ENCODE measurements around the gene AUTS2.
A peak's percentile ranks its signal among the peaks of the same experiment; 100 is the strongest.

AUTS2 gene

DNA sequence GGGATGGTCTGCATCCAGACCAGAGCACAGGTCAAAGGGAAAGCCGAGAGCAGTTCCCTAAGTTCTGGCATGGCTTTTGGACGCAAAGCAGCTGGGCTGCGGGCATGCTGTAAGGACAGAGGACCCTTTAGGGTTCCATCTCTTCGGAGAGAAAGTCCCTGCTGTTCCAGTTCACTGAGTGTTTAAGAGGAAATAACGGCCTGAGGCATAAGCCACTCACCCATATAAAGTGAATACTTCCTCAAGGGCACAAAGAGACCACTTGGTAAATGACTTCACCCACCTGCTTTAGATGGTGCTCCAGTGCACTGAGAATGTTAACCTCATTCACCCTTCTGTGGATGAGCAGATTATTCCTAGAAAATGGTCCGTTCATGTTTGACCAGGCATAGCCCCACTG lies 946.9 kb downstream of the AUTS2 start:
- DNase-seq (ENCODE audit: low read depth), result no peak

DNA sequence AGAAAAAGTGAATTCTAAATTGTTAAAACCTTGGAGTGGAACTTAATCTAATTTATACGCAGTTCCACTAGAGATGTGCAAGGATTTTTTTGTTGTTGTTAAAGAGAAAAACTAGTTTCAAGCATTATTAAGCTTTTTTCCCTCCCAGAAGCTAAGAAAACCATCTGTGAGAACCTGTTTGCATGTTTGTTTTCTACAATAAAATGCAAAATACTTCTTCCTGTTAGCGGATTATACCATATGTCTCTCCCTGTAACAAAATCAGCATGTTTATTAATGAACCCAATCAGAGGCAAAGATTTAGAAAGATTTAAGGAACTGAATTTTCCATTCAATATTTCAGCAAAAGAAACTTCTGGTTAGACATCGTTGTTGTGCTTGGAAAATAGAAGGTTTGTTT lies 953.9 kb downstream of the AUTS2 start:
- DNase-seq (ENCODE audit: low read depth), result no peak

DNA sequence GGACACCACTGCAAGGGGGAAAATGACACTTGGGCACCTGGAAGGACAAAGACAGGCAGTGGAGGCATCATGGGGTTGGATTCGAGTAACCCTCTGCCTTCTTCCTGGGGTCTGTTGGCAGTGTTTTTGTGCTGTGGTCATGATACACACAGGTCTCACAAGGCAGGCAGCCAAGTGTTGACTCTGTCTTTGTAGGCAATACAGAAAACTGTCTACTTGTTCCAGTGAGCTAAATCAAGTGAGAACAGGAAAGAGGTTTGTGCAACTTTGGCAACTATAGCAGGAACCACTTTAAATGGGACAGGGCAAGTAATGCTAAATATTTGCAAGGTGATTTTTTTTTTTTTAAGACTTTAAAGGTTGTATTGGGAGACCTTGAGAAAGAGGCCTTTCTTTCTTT lies 955.1 kb downstream of the AUTS2 start:
- DNase-seq (ENCODE audit: low read depth), result no peak

DNA sequence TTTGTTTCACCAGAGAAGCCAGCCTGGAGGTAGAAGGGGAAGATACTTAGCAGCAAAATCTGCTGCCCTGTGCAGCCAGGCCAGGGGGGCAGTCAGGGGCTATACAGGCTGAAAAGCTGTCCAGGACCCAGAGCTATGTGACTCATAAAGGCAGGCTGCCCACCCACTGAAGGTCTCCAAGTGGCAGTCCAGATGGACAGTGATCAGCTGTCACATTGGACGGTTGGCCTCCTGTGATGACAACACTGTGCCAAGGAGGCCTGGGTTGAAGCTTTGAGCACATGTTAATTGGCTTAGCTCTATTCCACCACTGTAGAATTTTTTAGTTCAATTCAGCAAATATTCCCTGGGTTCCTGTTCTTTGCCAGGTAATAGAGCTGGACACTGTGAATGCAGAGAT lies 956.4 kb downstream of the AUTS2 start:
- no peak for DNase-seq (ENCODE audit: low read depth)

DNA sequence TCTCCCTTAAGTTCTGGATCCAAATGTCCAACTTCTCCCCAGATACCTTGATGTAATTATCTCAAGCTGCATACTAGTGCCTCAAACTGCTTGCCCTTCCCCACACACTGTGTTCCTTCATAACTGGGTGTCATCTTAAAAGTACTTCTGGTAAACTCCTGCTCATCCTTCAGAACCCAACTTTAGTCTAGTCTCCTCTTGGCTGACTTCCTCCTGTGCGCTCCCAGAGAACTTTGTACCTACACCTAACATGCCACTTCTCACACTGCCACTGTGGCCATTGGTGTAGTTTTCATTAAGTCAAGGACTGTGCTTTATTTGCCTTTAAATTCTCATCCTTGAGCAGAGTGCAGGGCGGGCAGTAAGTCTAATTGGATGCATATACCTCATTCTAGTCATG lies 958.5 kb downstream of the AUTS2 start:
- DNase-seq (ENCODE audit: low read depth), result no peak

DNA sequence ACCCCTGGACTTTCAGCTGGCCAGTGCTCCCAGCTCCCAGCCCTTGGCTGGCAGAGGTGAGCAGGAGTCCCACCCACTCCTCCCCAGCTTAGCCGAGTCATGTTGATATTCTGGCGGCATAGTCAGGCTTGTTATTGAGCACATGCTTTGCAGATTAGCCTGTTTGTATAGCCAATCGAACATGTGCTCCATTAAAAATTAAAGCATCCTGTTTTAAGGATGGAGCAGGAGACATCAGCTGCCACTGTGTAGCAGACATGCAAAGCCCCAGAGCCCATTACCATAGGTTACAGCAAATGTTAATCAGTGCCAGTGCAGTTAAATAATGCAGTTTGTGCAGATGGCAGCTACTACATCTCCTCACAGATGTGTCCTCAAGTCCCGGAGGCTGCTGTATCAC lies 959.1 kb downstream of the AUTS2 start:
- no peak for DNase-seq (ENCODE audit: low read depth)

DNA sequence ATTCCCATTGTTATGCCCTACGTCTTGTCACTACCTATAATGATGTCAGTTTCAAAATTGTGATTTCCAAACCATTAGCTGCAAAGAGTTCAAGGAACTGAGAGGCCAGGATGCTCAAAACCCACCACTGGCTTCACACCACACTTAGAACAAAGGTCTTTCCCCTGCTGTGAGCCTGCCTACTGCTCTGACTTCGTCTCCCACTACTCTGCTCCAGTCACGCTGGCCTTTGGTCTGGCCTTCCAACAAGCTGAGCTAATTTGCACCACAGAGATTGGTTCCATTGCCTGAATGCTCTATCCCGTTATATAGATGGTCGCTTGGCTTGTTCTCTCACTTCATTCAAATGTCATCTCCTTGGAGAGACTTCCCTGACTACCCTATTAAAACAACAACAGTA lies 961.5 kb downstream of the AUTS2 start:
- no peak for DNase-seq (ENCODE audit: low read depth)

DNA sequence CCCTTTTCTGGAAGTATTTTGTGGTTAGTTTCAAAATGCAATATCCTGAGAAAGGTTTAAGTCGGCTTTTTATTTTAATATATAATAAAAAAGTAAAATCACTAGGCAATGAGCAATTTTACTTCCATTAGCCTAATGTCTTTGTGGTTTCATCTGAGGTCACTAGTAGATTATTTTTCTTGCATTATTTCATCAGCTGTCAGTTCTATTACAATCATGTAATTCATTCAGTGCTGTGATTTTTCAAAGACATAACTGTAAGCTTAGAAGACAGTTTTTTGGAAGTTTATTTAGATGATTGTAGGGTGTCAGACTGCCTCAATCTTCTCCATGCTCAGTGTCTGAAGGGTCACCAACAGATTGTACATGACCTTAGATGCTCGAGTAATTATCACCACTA lies 965.7 kb downstream of the AUTS2 start:
- DNase-seq (ENCODE audit: low read depth), result no peak

DNA sequence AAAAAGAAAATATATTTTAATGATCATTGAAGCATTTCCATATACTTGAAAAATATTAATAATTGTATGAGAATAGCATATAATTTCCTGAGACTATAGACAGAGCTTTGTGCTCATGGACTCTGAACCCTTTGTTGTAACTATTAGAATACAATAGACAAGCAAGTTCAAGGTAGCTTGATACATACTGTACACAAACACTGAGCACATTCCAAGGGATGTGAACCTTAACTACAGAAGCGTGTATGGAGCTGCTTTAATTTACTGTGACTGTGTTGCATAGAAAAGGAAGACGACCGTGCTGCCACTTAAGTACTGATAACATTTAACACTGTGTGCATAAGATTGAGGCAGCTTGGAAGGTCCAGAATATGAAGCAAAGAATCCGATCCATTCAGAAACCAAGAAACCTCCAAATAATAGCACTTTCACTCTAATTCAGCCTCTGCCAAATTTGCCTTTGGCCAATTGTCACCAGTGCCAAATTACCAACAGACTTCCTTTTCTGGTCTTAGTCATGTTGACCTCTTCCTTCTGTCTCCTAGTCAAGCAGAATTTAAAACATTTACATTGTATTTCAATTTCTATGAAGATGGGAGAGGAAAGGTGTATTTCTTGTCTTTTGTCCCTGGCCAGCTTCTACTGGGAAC lies 967.6 kb downstream of the AUTS2 start:
- no peak for DNase-seq (ENCODE audit: low read depth)

DNA sequence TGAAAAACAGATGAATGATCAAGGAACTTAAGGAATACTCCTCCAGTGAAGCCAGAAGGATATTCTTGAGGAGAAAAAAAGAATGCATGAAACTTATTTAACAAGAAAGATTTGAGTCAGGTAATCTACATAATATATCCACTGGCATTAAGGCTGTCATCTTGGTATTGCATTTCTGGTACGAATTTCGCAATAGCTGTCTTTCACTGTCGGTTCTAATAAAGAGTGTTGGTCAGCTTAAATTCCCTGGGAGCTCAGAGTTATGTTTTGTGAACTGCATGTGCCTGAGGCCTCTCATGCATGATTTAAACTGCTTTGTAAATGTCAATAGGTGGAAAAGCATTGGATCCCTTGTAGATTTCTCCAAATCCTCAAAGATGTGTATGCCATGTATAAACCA lies 968.4 kb downstream of the AUTS2 start:
- peak; percentile 79 for DNase-seq (ENCODE audit: low read depth)

DNA sequence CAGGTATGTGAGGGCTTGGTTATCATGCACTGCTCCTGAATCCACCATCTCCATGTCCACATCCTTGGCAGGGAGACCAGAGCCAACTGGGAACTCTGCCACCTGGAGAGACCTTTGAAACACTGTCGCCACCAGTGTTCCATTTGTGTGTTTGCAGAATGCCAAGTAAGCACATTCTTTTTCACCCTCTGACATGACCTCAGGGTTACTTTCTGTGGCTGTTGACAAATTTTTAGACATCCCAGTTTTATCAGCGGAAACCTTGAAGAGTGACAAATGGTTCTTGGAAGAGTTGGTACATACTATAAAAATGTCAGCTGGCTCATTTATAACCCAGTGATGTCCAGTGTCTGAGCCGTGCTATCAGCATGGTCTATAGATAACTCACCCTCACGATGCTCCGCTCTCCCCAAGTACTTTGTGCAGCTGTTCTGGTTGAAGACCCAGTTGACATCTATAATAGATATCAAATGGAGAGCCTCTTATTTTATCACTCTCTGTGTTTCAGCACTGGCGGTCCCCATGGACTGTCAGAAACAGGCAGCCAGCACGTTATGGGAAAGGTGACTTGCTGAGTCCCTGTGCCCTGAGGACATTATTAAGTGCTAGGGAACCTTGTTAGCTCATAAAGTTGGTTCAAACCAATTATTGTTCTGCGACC lies 970.5 kb downstream of the AUTS2 start:
- peak; percentile 2 for DNase-seq (ENCODE audit: low read depth)

DNA sequence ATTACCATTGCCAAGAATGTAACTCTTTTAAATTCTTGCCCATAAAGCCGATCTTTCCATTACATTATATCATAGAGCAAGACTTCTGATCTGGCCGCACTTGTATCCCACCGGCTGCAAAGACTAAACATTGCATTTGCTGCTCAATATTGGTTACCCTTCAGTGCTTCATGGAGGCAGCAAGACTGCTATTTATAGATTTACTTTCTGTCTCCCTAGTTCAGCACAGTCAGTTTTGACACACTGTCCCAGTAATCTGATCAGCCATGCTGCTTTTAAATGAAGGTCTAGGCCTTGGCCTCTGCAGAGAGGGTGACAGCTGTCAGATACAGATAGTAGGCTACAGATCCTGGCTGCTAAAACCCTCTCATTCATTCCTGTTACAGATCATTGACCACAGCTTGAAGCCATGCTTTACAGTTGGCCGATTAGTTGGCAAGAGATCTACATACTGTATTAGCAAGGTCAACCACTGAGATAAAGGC lies 971.1 kb downstream of the AUTS2 start:
- DNase-seq (ENCODE audit: low read depth), result no peak

DNA sequence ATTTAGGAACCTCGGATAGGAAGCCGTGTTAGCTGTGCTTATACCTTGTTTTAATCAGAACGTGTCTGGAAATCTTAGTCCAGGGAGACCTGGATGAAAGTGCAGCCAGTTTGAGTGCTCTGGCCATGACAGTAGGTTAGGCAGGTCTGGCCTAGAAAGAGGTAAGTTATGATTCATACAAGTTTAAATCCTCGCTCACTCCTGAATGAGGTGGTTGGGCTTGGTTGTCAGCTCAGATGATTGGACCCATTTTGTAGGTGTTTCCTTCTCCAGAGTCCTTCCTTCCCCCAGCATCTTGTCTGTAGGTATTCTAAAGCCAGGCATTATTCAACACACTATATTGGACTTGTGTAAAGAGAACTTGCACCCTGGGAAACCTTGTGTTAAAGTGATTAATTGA lies 971.8 kb downstream of the AUTS2 start:
- no peak for DNase-seq (ENCODE audit: low read depth)

DNA sequence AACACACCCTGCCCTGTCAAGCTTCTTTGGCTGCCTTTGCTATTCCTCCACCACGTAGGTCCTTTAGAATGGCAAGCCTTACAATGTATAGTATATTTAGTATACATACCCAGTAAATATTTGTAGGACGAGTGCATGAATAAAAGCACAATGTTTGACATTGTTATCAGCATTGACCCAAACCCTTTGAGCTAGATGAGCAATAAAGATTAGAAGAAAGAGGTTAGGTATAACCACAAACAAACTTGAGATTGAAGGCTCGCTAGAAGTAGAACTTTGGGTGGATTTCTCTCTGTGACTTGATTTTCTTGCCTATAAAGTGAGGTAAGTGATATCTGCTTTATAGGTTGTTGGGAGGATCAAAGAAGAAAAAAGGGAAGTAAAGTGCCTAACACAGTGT lies 972.7 kb downstream of the AUTS2 start:
- DNase-seq (ENCODE audit: low read depth), result no peak

DNA sequence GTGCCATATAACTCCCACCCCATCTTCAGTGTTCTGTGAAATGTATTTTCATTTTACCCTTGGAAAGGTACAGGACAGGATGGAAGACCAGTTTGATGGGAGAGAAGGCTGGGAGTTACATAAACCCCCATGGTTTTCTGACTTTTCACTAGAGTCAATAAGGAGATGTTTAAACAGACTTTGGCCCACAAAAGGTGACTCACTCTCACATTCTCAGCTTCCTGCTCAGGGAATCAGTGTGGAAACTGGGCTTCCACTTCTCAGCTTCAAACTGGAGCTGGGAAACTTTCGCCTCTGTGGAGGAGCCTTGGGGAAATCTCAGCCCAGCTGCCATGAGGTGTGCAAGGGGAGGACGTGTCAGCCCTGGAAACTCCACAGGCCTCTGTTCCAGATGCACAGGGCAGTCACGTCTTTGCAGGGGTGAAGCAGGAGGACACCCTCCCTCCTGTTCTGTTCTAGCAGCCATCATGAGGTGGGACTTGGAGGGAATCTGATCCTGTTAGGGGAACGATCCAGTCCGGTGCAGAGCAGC lies 973.2 kb downstream of the AUTS2 start:
- peak; percentile 17 for DNase-seq (ENCODE audit: low read depth)

DNA sequence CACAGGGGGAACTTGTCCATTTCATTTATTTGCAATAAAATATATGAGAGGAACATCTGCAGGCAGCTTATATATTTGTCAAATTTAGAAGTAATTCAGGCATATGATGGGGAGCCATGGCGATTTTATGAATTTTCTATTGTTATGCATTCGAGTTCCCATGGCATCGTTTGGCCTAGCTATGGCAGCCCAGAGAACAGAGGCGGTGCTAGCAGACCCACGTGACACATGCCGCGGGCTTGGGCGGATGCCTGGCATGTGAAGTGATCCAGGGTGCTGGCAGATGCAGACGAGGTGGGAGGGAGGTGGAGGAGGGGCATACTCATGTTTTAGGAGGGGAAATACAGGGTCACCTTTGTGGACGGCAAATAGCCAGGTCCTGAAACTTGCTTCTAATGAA lies 973.7 kb downstream of the AUTS2 start:
- DNase-seq (ENCODE audit: low read depth), result no peak

DNA sequence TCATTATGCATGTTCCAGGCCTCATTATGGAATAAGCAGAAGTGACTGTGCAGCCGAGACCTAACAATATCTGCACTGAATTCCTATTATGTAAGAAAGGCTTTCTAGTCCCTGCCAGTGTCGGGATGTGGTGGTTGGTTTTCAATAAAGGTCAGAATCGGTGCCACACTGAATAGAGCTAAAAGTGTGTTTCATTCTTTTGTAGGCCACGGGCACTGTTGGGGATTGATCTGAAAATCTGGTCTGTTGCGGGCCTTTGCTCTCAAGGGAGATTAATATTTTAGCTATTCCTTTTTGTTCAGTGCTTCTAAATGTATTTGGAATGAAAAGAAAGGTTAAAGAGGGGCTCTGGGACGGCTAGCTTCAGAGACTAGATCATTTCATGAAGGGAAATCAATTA lies 974.3 kb downstream of the AUTS2 start:
- no peak for DNase-seq (ENCODE audit: low read depth)

DNA sequence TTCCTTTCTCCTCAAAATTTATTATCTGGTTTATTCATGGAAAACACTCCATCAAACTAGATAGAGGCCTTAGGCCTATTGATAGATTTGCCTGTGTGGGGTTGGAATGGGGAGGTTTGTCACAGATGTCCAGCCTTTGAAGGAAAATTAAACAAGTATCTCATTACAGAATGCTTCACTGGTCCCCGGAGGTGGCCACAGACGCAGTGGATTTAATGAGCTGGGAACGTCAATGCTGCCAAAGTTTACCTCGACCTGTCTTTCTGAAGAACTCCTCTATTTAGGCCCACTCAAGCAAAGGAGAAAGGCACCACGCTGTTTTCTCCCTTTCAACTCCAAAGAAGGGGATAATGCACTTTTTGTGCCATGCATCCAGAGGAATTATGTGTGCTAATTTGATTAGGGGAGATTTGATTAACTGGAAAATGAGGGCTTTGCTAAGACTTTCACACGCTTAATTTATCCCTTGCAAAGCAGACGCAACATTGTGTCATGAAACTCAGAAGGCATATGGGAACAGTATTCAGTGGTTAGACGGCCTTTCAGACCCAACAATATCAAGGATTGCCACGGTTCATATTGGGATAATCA lies 974.9 kb downstream of the AUTS2 start:
- DNase-seq (ENCODE audit: low read depth), result no peak

DNA sequence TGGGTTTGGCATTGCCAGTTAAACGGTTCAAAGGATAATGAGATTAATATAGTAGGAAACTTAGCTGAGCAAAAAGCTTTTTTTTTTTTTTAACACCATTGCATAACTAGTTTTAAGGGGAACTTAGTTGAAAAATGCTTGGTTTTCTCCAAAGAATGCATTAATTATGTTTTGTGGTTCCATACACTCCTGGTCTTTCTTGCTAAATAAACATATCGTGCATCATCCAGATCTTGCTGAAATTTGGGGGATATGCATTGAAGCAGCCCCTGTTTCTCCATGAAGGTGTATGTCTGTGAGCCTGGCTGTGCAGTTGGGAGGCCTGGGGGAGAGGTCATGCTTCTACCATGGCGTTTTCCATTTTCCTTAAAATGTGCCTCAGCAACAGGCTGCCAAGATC lies 975.4 kb downstream of the AUTS2 start:
- no peak for DNase-seq (ENCODE audit: low read depth)

DNA sequence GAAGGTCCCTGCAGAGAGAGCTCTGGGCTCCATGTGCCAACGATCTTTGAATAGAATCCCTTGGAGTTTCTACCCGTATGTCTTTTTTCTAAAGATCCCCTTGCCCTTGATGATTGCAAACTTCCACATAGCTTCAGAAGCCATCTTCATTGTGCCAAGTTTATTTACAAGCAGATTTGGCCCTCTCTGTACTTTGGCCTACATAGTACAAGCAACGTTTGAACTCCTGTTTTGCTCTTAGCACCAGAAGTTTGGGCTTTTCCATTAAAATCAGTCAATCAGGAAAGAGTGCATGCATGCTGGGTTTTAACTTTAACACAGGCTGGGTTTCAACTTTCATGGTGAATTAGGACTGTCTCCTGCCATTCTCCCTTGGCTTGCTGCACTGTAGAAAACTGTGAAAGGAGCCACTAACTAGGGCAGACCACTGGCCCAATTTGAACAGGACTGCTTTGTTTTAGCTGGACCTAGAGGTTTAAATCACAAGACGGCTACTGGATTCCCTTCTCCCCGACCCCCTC lies 976.1 kb downstream of the AUTS2 start:
- no peak for DNase-seq (ENCODE audit: low read depth)

DNA sequence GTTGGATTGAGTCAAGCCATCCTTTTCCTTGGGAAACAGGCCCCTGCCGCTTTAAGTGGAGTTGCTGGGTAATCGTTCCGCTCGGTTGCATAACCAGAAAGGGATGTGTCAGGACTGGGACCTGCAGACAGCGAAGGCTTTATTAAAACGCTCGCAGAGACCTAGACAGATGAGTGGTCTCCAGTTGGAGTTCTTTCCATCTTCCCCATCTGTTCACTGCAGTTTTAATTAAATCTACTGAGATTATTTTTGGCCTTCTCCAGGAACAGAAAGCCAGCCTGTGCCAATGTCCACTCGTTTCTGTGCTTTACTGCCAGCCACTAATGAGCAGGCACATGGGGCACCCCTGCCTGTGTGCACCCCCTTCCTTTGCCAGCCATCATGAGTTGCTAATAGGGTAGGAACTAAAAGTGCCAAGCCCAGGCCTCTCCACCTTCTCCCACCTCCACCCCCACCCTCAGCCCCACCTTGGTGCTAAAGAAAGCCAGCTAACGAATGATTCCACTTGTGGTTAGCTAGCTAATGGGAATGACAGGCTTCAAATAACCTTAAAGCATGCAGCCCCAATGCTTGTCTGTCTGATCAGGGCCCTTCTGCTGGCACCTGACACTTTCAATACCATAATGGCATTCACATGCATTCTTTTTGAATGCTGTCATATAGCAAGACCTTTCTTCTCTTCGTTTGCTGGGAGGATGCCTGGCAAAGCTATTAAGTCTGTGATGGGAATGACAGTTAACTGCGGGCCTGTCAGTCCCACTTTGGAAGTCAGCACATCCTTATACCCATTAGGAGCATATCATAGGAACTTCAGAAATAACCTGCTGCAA lies 976.9 kb downstream of the AUTS2 start:
- DNase-seq (ENCODE audit: low read depth), result peak; percentile 24

DNA sequence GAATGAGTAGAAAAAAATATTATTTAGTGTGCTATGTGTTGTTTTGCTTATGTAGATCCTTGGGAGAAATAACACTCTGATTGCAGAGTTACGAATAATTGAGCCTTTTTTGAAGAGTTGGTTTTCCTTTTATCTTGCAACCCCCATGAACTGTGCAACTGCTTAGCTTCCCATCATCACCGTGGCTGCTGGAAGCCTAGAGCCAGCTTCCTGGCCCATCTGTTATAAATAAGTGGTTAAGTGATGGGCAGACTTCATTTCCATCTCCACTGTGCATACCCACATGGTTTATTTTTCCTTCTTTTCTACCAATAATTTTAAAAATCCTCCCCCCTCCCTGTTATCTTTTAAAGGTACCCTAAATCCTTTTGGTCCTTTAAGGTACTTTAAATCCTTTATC lies 978.8 kb downstream of the AUTS2 start:
- no peak for DNase-seq (ENCODE audit: low read depth)

Data from amniotic epithelial cell (primary cell).